Activated T-helper 1 cell treated with Interleukin-2 at 50 U/mL for 16 hours (primary cell): ENCODE measurements around the gene DHRS7B.
"Not testable (repeated sequence)": the region's sequence is repeated elsewhere in the genome, so short reads cannot be mapped to it uniquely, and the experiment has no call there.

Experiments used
- DNase-seq: peaks from one replicate; pipeline ENCODE4 v3.0.0-alpha.2; 2020; ENCODE audit warnings: low read depth

The DHRS7B gene

GRCh38 chr17:21126645-21127508, at the start of gene DHRS7B:
Gene DHRS7B (plus strand): TSS chr17:21126964. CDS start chr17:21126972, 8 bp downstream.
- peak; percentile 93 for DNase-seq

- DNase-seq = no peak
Observed at GRCh38 chr17:21077281-21077680, 49.5 kb upstream of the DHRS7B start.

- DNase-seq = no peak
Observed at GRCh38 chr17:21078016-21078780, 48.6 kb upstream of the DHRS7B start.

GRCh38 chr17:21079196-21079595, 47.6 kb upstream of the DHRS7B start:
- DNase-seq = no peak

GRCh38 chr17:21082001-21082436, 44.7 kb upstream of the DHRS7B start:
- no peak for DNase-seq

- DNase-seq = not testable (repeated sequence)
Observed at GRCh38 chr17:21085280-21085679, 41.5 kb upstream of the DHRS7B start.

- DNase-seq = no peak
Observed at GRCh38 chr17:21085707-21086106, 41.1 kb upstream of the DHRS7B start.

GRCh38 chr17:21089145-21089544, 37.6 kb upstream of the DHRS7B start:
- DNase-seq = no peak

- DNase-seq = no peak
Observed at GRCh38 chr17:21089933-21090901, 36.5 kb upstream of the DHRS7B start.

- DNase-seq = no peak
Observed at GRCh38 chr17:21090902-21091618, 35.7 kb upstream of the DHRS7B start.

- no peak for DNase-seq
Observed at GRCh38 chr17:21094298-21094704, 32.5 kb upstream of the DHRS7B start.

GRCh38 chr17:21095735-21096134, 31.0 kb upstream of the DHRS7B start:
- DNase-seq = no peak

- DNase-seq = no peak
Observed at GRCh38 chr17:21096874-21097273, 29.9 kb upstream of the DHRS7B start.

GRCh38 chr17:21098934-21099689, 27.7 kb upstream of the DHRS7B start:
- DNase-seq = peak; percentile 30

GRCh38 chr17:21100636-21101035, 26.1 kb upstream of the DHRS7B start:
- DNase-seq = no peak

GRCh38 chr17:21104608-21105007, 22.2 kb upstream of the DHRS7B start:
- no peak for DNase-seq

GRCh38 chr17:21105064-21105894, 21.5 kb upstream of the DHRS7B start:
- DNase-seq = no peak

GRCh38 chr17:21106316-21106715, 20.4 kb upstream of the DHRS7B start:
- DNase-seq = no peak

- not testable (repeated sequence) for DNase-seq
Observed at GRCh38 chr17:21107067-21107650, 19.6 kb upstream of the DHRS7B start.
